Astrocyte (in vitro differentiated cells and primary cell): Measurements from ENCODE around the gene DNAJC4. TPM values are rescaled to one million over a fixed set of nuclear protein-coding genes. Genes with fewer than 3 reads are reported as not detected.
A peak's percentile ranks its signal among the peaks of the same experiment; 100 is the strongest.

Experiments
- DNase-seq: peaks from one replicate; pipeline ENCODE4 v3.0.0-alpha.2; 2010; ENCODE audit warnings: low read depth
- FAIRE-seq: peaks from 2 replicates; lab custom pipeline; 2011; peaks lifted over from hg19 to GRCh38; lab: Jason Lieb, UNC
- H2AFZ ChIP-seq: 2 replicates; pipeline ENCODE4 v1.6.0; 2012; ENCODE audit warnings: low read depth, low read length, inconsistent platforms
- H3K27ac ChIP-seq: 2 replicates; pipeline ENCODE4 v1.5.1; 2011; ENCODE audit warnings: low read depth, low read length, inconsistent platforms
- H3K27me3 ChIP-seq: 2 replicates; pipeline ENCODE4 v1.6.0; 2011; ENCODE audit warnings: low read length, inconsistent platforms; ENCODE audit not compliant: insufficient read depth
- H3K36me3 ChIP-seq: 2 replicates; pipeline ENCODE4 v1.5.1; 2011; ENCODE audit warnings: low read length, inconsistent platforms; ENCODE audit not compliant: insufficient read depth
- H3K4me1 ChIP-seq: 2 replicates; pipeline ENCODE4 v1.5.1; 2011; ENCODE audit warnings: low read length, inconsistent platforms; ENCODE audit not compliant: insufficient read depth
- H3K4me2 ChIP-seq: 2 replicates; pipeline ENCODE4 v1.6.0; 2012; ENCODE audit warnings: low read length, inconsistent platforms
- H3K4me3 ChIP-seq: 2 replicates; pipeline ENCODE4 v1.5.1; 2011; ENCODE audit warnings: low read depth, mild to moderate bottlenecking, low read length, inconsistent platforms; ENCODE audit not compliant: insufficient read depth
- H3K79me2 ChIP-seq: 2 replicates; pipeline ENCODE4 v1.6.0; 2012; ENCODE audit warnings: mild to moderate bottlenecking, low read length, inconsistent platforms; ENCODE audit not compliant: insufficient read depth
- H3K9ac ChIP-seq: 2 replicates; pipeline ENCODE4 v1.6.0; 2012; ENCODE audit warnings: mild to moderate bottlenecking, low read length, inconsistent platforms
- H3K9me3 ChIP-seq: 2 replicates; pipeline ENCODE4 v1.5.1; 2012; ENCODE audit warnings: low read depth, mild to moderate bottlenecking, low read length, inconsistent platforms; ENCODE audit not compliant: insufficient read depth
- H4K20me1 ChIP-seq: 2 replicates; pipeline ENCODE4 v1.6.0; 2012; ENCODE audit warnings: low read length, inconsistent platforms; ENCODE audit not compliant: insufficient read depth
- H3K27ac Mint-ChIP-seq: one replicate; pipeline ENCODE4 v1.8.0; 2021; ENCODE audit warnings: mild to moderate bottlenecking, mixed read lengths; ENCODE audit not compliant: unreplicated experiment
- H3K27me3 Mint-ChIP-seq: one replicate; pipeline ENCODE4 v1.8.0; 2021; ENCODE audit warnings: low read depth, mixed read lengths; ENCODE audit not compliant: unreplicated experiment
- H3K36me3 Mint-ChIP-seq: one replicate; pipeline ENCODE4 v1.8.0; 2021; ENCODE audit warnings: low read depth, mixed read lengths; ENCODE audit not compliant: unreplicated experiment
- H3K4me1 Mint-ChIP-seq: one replicate; pipeline ENCODE4 v1.8.0; 2021; ENCODE audit warnings: low read depth, mixed read lengths; ENCODE audit not compliant: unreplicated experiment
- H3K4me3 Mint-ChIP-seq: one replicate; pipeline ENCODE4 v1.8.0; 2021; ENCODE audit warnings: mild to moderate bottlenecking, moderate library complexity, mixed read lengths; ENCODE audit not compliant: unreplicated experiment
- H3K9me3 Mint-ChIP-seq: one replicate; pipeline ENCODE4 v1.8.0; 2021; ENCODE audit warnings: mild to moderate bottlenecking, mixed read lengths; ENCODE audit not compliant: unreplicated experiment
- EZH2 ChIP-seq: IDR thresholded peaks from 2 replicates; pipeline ENCODE4 v1.6.1; 2012; ENCODE audit warnings: mild to moderate bottlenecking, low read length, inconsistent platforms; ENCODE audit not compliant: insufficient read depth
- total RNA-seq: library from RNA; stranded (reverse); gene quantifications from 2 replicates; pipeline ENCODE4 v1.2.1, GENCODE V29; 2021
- TF ChIP-seq, protein P1 (sequence below): IDR thresholded peaks from 2 replicates; pipeline ENCODE4 v1.5.1; 2011; ENCODE audit warnings: low read depth, mild to moderate bottlenecking, inconsistent platforms, low read length, moderate library complexity; ENCODE audit not compliant: insufficient read depth

Gene DNAJC4
- total RNA-seq, 1 donor from 2014 or later, result 23.8 TPM

DNA sequence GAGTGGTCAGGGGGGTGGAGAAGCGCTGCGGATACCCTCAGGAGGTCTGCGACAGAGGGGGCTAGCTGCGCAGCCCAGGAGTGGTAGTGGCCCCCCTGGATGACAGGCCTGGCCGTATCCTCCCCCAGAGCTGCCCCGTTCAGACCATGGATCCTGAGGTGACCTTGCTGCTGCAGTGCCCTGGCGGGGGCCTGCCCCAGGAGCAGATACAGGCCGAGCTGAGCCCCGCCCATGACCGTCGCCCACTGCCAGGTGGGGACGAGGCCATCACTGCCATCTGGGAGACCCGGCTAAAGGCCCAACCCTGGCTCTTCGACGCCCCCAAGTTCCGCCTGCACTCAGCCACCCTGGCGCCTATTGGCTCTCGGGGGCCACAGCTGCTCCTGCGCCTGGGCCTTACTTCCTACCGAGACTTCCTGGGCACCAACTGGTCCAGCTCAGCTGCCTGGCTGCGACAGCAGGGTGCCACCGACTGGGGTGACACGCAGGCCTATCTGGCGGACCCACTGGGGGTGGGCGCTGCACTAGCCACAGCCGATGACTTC, 3.8 kb upstream of the DNAJC4 start:
- Histone ChIP-seq H3K4me2 (peak overlapping the region; percentile 99), H3K27ac (peak overlapping the region; percentile 58), H2AFZ (peak overlapping the region; percentile 88), H3K9me3 (no peaks in the 10 kb centered on the region), H3K4me3 (peak overlapping the region; percentile 89), H3K27me3 (no peaks in the 10 kb centered on the region), H3K9ac (peak overlapping the region; percentile 85), H3K79me2 (peaks cover 32% of the 10 kb centered on the region), H4K20me1 (peaks cover 3% of the 10 kb centered on the region), H3K4me1 (peaks cover 38% of the 10 kb centered on the region), H3K36me3 (no peaks in the 10 kb centered on the region)
- H3K36me3 Mint-ChIP-seq, result no peaks in the 10 kb centered on the region
- H3K27me3 Mint-ChIP-seq, result no peaks in the 10 kb centered on the region
- H3K9me3 Mint-ChIP-seq, result no peaks in the 10 kb centered on the region
- no peak for DNase-seq
- peak overlapping the region; percentile 83 for H3K4me3 Mint-ChIP-seq
- peaks cover 15% of the 10 kb centered on the region for H3K4me1 Mint-ChIP-seq
- TF ChIP-seq EZH2, result no peak
- TF ChIP-seq, protein P1, sequence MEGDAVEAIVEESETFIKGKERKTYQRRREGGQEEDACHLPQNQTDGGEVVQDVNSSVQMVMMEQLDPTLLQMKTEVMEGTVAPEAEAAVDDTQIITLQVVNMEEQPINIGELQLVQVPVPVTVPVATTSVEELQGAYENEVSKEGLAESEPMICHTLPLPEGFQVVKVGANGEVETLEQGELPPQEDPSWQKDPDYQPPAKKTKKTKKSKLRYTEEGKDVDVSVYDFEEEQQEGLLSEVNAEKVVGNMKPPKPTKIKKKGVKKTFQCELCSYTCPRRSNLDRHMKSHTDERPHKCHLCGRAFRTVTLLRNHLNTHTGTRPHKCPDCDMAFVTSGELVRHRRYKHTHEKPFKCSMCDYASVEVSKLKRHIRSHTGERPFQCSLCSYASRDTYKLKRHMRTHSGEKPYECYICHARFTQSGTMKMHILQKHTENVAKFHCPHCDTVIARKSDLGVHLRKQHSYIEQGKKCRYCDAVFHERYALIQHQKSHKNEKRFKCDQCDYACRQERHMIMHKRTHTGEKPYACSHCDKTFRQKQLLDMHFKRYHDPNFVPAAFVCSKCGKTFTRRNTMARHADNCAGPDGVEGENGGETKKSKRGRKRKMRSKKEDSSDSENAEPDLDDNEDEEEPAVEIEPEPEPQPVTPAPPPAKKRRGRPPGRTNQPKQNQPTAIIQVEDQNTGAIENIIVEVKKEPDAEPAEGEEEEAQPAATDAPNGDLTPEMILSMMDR, result no peak
- H3K27ac Mint-ChIP-seq, result no peak overlapping the region
- no peak for FAIRE-seq

DNA sequence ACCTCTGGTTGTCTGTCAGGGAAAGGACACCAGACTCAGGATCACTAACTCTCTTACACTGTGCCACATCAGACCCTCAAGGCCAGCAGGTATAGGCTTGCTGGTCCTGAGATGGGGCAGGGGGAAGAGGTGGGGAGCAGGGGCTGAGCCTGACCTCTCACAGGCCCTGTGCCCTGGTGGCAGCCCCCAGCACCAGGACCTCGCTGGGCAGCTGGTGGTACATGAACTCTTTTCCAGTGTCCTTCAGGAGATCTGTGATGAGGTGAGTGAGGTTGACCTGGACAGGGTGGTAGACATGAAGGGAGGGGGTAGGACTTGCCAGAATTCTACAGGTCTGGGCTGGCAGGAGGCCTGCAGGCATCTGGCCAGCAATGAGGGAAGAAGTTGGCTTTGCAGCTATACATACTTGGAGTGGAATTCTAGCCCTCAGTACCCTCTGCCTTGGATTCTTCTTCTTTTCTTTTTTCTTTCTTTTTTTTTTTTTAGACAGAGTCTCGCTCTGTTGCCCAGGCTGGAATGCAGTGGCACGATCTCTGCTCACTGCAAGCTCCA, 2.9 kb upstream of the DNAJC4 start:
- Histone ChIP-seq H3K79me2 (peaks cover 32% of the 10 kb centered on the region), H4K20me1 (peaks cover 3% of the 10 kb centered on the region), H3K4me1 (peaks cover 38% of the 10 kb centered on the region), H3K9ac (peak overlapping the region; percentile 85), H3K27ac (no peak overlapping the region), H3K27me3 (no peaks in the 10 kb centered on the region), H3K4me2 (peak overlapping the region; percentile 99), H3K9me3 (no peaks in the 10 kb centered on the region), H2AFZ (no peak overlapping the region), H3K36me3 (no peaks in the 10 kb centered on the region), H3K4me3 (peak overlapping the region; percentile 89)
- no peak overlapping the region for H3K27ac Mint-ChIP-seq
- no peaks in the 10 kb centered on the region for H3K9me3 Mint-ChIP-seq
- DNase-seq (no peak), FAIRE-seq (no peak)
- H3K27me3 Mint-ChIP-seq, result no peaks in the 10 kb centered on the region
- no peaks in the 10 kb centered on the region for H3K36me3 Mint-ChIP-seq
- peaks cover 15% of the 10 kb centered on the region for H3K4me1 Mint-ChIP-seq
- TF ChIP-seq, protein P1, result no peak
- no peak for TF ChIP-seq EZH2
- peak overlapping the region; percentile 83 for H3K4me3 Mint-ChIP-seq
